ENCODE results near the gene CEP43.
"Not testable (repeated sequence)": the region's sequence is repeated elsewhere in the genome, so short reads cannot be mapped to it uniquely, and the experiment has no call there.

Gene CEP43, protein sequence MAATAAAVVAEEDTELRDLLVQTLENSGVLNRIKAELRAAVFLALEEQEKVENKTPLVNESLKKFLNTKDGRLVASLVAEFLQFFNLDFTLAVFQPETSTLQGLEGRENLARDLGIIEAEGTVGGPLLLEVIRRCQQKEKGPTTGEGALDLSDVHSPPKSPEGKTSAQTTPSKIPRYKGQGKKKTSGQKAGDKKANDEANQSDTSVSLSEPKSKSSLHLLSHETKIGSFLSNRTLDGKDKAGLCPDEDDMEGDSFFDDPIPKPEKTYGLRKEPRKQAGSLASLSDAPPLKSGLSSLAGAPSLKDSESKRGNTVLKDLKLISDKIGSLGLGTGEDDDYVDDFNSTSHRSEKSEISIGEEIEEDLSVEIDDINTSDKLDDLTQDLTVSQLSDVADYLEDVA

DNA sequence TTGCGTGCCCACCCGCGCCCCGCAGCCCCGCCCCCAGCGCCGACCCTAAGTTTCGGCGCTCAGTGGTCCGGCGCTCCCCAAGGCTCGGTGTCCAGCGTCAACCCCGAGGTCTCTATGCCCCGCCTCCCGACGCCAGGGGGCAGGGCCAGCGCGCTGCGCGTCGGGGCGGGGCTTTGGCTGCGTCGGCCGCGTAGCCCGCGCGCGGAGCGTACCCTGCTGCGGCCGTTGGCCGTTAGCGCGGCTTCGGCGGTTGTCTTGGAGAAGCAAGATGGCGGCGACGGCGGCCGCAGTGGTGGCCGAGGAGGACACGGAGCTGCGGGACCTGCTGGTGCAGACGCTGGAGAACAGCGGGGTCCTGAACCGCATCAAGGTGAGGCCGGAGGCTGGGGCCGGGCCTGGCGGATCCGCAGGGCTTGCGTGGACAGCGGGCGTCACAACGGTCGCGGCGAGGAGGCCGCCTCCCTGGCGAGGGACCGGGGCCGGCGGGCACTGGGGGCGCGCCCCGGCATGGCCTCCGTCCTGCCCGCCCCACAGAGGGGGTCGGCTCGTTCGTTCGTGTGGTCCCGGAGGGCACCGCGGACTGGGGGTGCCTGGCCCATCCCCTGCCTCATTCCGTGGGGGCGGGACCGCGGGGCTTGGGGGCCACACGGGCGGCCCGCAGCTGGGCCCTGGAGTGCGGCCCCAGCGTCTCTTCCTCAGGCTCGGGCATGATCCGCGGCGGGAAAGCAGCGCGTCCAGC lies at the start of gene CEP43:
Gene CEP43 (plus strand): TSS at position 253 of the 739 bp plus-strand sequence. CDS start 16 bp downstream, at position 269.
- in situ Hi-C loops (cut with MboI; ENCODE audit: low sequenced_read_pairs): loop anchor here (10.0 kb wide), 1 partner anchor 225 kb away; no protein-coding TSS in a partner anchor

DNA sequence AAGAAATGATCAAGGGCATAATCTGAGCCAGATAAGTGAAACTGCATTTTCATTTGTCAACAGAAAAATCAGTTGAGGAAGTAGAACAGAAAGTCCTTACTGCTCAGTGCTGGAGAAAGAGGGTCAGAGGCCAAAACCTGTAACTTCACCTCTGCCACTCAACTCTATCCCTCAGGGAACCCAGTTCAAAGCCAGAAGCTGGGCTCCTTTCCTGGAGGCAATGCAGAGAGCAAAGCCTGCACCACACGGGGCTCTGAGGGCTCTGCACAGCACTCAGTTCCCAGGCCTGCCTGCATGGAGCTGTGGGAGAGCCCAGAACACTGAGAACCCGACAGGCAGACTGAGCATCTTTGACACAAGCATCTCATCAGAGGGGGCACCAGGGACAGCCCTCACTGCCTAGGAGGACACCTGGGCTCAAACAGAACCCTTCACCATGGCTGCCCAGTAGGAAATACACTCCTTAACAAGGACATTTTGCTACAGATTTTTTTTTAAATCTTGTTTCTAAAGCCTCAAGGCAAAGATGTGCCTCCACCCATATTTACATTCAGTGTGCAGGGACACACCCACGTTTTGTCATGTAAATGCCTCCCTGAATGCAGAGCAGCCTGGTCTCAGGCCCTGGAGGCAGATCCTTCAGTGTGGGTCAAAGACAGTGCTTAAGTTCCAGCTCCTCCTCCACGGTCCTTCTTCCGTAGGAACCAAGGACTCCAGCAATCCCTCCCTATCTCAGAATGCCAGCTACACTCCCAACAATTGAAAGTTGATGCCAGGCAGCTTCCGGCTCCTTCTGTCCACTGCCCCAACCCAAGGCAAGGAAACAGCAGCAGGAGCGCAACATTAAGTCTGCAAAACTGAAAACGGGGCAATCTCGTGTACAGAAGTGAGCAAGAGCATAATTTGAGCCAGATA lies 49.4 kb upstream of the CEP43 start:
- in situ Hi-C loops (cut with MboI; ENCODE audit: low sequenced_read_pairs): no loop called here

DNA sequence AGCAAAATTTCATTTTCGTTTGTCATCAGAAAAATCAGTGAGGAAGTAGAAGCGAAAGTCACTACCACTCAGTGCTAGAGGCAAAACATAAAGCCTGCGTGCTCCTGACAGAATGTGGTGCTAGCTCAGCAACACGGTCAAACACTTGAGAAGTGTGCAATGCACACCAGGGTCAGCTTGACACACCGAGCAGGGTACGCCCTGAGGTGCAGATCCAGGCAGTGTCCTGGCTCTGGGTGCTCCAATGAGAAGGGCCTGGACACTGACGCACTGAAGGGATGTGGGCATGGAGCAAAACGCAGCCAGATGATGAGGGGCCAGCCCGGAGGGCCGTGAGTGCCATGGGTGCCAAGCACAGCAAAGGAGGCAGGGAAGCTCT lies 48.8 kb upstream of the CEP43 start:
- in situ Hi-C loops (cut with MboI; ENCODE audit: low sequenced_read_pairs): no loop called here

DNA sequence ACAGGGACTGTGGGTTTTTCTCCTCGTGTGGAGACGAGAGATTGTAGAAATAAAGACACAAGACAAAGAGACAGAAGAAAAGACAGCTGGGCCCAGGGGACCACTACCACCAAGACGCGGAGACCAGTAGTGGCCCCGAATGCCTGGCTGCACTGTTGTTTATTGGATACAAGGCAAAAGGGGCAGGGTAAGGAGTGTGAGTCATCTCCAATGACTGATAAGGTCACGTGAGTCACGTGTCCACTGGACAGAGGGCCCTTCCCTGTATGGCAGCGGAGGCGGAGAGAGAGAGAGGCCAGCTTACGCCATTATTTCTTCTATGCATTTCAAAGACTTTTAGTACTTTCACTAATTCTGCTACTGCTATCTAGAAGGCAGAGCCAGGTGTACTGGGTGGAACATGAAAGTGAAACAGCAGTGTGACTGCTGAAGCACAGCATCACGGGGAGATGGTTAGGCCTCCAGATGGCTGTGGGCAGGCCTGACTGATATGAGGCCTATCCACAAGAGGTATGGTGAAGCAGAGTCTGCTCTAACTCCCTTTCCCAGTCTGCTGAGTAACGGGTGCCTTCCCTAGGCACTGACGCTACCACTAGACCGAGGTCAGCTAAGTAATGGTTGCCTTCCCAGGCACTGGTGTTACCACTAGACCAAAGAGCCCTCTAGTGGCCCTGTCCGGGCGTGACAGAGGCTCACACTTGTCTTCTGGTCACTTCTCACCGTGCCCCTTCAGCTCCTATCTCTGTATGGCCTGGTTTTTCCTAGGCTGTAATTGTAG lies 48.1 kb upstream of the CEP43 start:
- in situ Hi-C loops (cut with MboI; ENCODE audit: low sequenced_read_pairs): not testable (repeated sequence)

DNA sequence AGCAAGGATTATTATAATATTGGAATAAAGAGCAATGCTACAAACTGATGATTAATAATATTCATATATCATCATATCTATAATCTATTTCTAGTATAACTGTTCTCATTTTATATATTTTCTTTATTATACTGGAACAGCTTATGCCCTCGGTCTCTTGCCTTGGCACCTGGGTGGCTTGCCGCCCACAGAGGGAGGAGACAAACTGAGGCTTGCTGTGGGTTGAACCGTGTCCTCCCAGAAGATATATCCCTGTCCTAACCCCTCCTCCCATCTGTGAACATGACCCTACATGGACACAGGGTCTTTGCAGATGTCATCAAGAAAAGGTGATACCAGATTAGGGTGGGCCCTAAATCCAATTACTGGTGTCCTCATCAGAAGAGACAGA lies 47.5 kb upstream of the CEP43 start:
- in situ Hi-C loops (cut with MboI; ENCODE audit: low sequenced_read_pairs): no loop called here

DNA sequence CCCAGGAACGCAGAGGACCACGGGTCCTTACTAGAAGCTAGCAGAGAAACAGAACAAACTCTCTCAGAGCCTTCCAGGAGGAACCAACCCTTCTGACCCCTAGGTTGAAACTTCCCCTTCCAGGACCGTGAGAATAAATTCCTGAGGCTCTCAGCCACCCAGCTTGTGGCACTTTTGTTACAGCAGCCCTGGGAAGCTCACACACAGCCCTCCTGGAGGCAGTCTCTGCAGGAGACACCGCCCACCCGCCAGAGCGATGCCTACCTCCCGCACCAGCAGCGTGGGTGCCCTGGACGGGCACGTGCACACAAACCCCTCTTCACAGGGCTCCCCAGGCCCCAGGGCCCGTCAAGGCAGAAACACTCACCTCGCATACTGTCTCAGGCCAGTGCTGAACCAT lies 47.1 kb upstream of the CEP43 start:
- in situ Hi-C loops (cut with MboI; ENCODE audit: low sequenced_read_pairs): no loop called here

DNA sequence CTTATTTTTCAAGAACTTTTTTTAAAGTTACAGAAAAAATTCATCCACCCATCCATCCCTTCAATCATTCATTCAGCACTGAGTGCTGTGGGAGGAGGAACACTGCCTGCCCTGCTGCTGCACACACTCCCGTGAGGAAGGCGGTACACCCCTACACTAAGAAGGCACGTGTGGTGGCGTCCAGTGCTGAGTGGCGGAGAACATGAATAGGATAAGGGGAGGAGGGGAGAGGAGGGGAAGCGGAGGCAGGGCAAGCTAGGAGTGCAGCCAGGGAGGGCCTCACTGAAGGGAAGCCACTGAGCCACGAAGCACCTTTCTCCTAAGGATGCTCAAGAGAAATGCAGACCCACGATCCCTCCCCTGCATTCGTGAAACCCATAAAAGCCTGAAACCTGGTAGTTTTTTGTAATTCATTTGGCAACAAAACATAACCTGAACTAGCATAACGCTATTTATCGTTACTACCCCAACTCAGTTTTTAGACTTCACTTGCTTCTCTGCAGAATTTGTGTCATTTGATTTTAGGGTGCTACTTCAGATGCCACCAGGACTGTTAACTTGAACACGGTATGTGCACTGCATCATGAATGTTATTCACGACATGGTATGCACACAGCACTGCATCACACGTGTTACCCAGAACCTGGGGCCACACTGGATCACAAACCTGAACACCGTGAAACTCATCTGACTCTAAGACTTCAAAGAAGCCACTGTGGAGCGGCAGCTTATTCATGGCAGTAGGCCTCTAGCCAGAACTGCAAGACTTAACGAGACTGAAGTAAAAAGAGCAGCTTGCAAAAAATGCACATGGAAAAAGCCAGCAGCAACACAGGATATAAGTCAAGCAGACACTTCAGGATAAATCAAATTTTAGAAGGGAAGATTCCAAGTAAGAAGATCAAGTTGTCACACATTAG lies 46.4 kb upstream of the CEP43 start:
- in situ Hi-C loops (cut with MboI; ENCODE audit: low sequenced_read_pairs): no loop called here

DNA sequence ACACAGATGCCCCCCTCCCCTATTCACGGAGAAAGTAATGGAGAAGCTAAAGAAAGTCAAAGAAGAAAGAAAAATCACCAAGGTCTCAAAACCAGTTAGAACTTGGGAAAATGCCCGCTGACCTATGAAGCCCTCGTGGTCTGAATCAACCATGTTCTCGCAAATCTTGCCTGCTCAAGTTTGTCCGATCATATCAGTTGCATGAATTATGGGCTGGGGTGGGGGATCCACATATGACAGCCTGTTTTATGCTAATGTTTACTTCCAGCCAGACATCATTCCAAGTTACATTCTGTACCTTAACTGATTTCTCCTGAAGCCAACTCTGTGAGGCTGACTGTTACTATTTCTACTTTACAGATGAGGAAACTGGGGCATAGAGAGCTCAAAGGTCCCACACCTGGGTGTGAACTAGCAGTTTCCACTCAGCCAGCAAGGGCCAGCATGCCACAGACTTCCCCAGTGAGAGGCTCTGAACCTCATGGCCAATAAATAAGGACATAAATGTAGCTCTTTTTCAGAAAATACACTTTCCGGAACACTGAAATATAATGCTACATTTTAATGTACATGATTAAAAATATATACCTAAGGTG lies 45.0 kb upstream of the CEP43 start:
- in situ Hi-C loops (cut with MboI; ENCODE audit: low sequenced_read_pairs): no loop called here

DNA sequence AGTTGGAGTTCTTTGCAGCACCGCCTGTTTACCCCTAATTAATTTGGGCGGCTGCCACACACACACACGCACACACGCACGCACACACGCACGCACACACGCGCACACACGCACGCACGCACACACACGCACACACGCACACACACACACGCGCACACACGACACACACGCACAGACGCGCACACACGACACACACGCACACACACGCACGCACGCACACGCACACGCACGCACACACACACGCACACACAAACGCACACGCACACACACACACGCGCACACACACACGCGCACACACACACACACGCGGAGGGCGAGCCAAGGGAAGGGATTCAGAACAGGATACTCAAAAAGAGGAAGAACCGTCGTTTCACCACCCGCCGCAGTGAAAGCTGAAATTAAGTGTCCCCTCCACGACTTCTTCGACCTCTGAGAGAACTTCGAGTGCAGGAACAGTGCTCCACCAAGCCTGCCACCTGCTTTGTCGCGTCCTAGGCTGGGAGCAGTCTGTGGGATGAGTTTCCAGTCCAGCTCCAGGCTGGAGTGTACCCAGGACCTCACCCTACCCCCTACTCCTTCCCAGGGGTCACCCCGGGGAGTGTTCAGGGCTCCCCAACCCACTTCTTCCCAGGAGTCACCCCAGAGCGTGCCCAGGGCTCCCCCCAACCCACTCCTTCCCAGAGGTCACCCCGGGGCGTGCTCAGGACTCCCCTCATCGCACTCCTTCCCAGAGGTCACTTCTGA lies 43.9 kb upstream of the CEP43 start:
- in situ Hi-C loops (cut with MboI; ENCODE audit: low sequenced_read_pairs): no loop called here

DNA sequence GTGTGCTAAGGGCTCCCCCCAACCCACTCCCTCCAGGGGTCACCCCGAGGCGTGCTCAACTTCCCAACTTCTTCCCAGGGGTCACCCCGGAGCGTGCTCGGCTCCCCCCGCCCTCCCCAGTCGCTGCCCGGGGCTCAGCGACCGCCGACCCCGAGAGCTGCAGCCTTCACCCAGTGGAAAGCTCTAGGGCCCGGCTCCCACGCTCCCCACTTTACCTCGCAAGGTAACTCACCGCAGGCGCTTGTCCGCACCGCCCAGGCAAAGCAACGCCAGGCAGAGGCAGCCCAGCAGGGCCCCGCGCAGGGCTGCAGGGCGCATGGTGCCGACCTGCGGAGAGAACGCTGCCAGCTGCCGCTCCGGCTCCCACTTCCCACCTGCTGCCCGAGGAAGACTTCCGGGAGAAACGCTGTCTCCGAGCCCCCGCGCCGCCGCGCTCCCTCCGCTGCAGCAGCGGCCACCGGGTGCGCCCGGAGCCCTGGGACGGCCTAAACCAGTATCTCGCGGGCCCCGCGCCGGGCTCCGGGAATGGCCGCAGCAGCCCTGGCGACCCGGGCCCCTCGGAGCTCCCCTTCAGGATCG lies 43.2 kb upstream of the CEP43 start:
- in situ Hi-C loops (cut with MboI; ENCODE audit: low sequenced_read_pairs): no loop called here

DNA sequence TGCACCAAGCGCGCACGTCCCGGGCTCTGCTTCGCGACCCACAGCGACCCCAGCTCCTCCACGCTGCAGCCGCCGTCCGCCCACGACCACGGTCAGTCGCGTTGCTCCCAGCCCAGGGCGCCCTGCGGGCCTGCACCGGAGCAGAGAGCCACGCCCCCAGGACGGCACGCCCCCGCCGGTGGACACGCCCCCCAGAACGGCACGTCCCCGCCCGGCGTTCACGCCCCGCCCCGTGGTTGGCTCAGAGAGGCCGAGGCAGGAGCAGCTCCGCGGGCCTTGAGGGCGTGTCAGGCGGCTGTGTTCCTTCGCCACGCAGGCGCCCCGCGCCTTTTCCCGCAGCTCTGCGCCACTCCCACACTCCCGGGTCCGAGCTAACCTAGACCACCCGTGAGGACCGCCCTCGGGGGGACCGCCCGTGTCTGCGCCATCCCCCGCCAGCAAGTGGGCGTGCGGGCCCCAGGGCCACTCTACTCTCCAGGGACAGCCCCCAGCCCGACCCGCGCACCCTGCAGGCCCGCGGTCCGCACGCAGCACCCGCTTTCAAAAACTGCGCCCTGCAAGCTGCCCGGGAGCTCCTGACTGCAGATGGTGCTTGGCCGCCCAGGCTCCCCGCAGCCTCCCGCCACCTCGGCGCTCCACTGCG lies 42.6 kb upstream of the CEP43 start, which contains the start of gene RNASET2:
Gene RNASET2 (minus strand): TSS at position 107 of the 643 bp plus-strand sequence. CDS start 368 bp downstream, outside the sequence.
- in situ Hi-C loops (cut with MboI; ENCODE audit: low sequenced_read_pairs): no loop called here

DNA sequence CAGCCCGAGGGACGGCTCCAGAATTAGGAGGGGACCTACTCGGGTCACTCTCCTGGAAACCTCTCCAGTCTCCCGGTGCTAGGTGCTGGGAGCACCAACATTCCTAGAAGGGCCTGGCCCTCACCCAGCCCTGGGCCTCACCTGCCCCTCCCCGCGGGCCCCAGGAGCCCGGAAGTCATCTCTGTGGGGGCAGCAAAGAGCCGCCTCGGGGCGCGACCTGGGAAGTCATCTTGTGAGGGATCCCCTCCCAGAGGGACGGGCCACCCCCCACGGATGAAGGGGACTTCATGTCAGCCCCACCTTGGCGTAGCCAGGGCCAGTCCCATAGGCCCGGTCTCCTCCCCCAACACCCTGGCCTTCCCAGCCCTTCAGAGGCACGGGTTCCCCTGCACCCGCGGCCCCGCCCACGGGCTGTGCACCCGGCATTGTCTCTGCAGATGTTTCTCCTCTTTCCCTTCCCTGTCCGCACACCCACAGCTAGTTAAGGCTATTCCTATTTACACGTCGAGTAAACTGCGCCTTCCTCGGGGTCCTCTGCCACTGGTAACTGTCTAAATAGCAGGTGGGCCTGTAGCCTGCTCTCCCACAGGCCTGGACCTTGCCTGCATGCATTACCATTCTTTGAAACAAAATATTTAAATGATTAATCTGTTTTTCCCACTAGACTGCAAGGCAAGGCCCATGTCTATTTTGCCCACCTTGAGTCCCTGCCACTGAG lies 42.0 kb upstream of the CEP43 start:
- in situ Hi-C loops (cut with MboI; ENCODE audit: low sequenced_read_pairs): no loop called here

DNA sequence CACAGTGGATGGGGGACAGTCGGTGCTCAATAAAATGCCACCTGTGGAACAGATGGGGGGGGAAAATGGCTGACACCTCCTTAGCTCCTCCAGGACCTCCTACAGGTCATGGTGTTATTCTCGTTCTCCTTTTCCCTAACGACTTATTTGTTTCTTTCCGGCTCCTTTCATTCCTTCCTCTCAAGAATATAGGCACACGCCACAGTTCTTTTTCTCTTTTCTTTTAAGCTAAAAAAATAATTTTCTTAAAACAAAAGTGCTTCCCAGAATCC lies 41.5 kb upstream of the CEP43 start:
- in situ Hi-C loops (cut with MboI; ENCODE audit: low sequenced_read_pairs): no loop called here

DNA sequence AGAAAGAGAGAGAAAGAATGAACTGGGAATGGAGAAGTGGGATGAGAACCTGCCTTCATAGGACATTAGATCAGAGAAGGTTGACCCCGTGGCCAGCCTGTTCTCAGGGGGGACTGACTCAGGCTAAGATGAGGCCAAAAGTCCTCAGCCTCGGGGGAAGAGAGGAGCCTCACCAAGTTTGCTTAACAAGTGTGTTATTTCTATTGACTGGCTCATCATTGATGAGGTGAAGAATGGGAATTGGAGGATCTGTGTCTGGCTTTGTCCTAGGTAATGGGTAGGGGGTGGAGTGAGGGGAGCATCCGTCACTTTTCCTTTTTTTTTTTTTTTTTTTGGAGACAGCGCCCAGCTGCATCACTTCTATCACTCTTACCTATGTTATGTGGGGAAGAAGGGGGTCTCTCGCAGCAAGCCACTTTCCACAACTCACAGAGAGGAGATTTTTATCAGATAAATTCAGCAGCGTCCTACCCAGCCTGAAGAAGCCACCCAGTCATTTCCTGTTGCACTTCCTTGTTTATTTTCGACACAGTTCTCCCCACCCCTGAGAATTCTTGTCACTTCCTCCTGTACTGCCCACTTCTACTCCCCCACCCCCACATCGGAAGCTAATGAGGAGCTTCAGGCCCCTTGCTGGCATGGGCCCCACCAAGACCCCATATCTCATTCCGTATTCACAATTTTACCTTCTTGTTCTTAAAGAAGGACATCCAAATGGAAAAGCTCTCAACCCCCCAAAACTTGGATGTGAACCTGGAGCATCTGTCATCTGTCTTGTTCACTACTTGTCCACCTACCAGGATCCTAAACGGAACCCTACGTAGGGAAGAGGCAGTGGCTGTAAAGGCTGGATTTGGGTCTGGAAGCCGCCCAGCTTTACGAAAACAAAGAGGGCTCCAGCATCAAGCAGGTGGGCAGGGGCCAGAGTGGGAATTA lies 40.0 kb upstream of the CEP43 start:
- in situ Hi-C loops (cut with MboI; ENCODE audit: low sequenced_read_pairs): no loop called here

DNA sequence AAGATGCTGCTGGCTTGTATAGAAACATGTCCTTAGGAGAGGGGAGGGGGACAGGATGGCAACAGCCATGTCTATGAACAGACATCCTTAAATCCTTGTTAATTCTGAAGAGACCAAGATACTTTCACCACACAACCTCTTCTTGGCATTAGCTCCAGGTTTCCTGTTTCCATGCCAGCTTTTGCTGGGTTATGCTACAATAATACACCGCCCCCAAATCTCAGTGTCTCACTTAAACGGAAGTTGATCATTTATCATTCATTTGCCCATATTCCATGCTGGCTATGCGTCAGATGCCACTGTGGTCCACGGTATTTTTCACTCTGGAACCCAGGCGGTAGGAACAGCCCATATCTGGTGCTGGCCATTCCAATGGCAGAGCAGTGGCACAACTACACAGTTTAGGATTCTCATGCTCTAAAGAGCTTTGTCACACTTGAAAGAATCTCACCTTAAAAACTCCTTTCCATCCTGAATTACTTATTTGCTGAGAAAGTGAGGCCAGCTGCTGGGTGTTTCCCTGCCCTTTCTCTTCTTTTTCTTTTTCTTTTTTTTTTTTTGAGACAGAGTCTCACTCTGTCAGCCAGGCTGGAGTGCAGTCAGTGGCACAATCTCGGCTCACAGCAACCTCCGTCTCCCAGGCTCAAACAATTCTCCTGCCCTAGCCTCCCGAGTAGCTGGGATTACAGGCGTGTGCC lies 39.1 kb upstream of the CEP43 start:
- in situ Hi-C loops (cut with MboI; ENCODE audit: low sequenced_read_pairs): no loop called here

Measured in HL-60/S4 treated with phorbol 12-myristate 13-acetate at 8.2 ng/mL for 4 days and 3 days (cell line).